Measurements from ENCODE around the gene ANTXR2.

The ANTXR2 gene

GRCh38 chr4:80086296-80086695 lies 13.3 kb upstream of the ANTXR2 start:
- in situ Hi-C loops (cut with HindIII; ENCODE audit: low sequenced_read_pairs) = no loop called here
- no peak overlapping the region for H3K4me3 ChIP-seq (ENCODE audit: low read depth, low read length)
- DNase-seq (ENCODE audit: low read depth) = no peak

GRCh38 chr4:80085081-80085480 lies 12.1 kb upstream of the ANTXR2 start:
- no peak for TF ChIP-seq CTCF (IDR thresholded peaks at IDR 0.05; ENCODE audit: low read depth, low read length, missing control alignments)

More at GRCh38 chr4:80086296-80086695, 13.3 kb upstream of the ANTXR2 start:
- no peak for TF ChIP-seq CTCF (IDR thresholded peaks at IDR 0.05; ENCODE audit: low read depth, low read length, missing control alignments)

GRCh38 chr4:80082693-80083092 lies 9.7 kb upstream of the ANTXR2 start:
- in situ Hi-C loops (cut with HindIII; ENCODE audit: low sequenced_read_pairs) = no loop called here
- DNase-seq (ENCODE audit: low read depth) = no peak
- no peak for TF ChIP-seq CTCF (IDR thresholded peaks at IDR 0.05; ENCODE audit: low read depth, low read length, missing control alignments)

More at GRCh38 chr4:80085081-80085480, 12.1 kb upstream of the ANTXR2 start:
- in situ Hi-C loops (cut with HindIII; ENCODE audit: low sequenced_read_pairs) = no loop called here
- no peak overlapping the region for H3K4me3 ChIP-seq (ENCODE audit: low read depth, low read length)
- no peak for DNase-seq (ENCODE audit: low read depth)

GRCh38 chr4:80081566-80081965 lies 8.5 kb upstream of the ANTXR2 start:
- in situ Hi-C loops (cut with HindIII; ENCODE audit: low sequenced_read_pairs) = no loop called here
- DNase-seq (ENCODE audit: low read depth) = no peak
- H3K4me3 ChIP-seq (ENCODE audit: low read depth, low read length) = no peak overlapping the region
- TF ChIP-seq CTCF (IDR thresholded peaks at IDR 0.05; ENCODE audit: low read depth, low read length, missing control alignments) = no peak

More at GRCh38 chr4:80082693-80083092, 9.7 kb upstream of the ANTXR2 start:
- no peak overlapping the region for H3K4me3 ChIP-seq (ENCODE audit: low read depth, low read length)

GRCh38 chr4:80079255-80079923 lies 6.4 kb upstream of the ANTXR2 start:
- no peak overlapping the region for H3K4me3 ChIP-seq (ENCODE audit: low read depth, low read length)
- in situ Hi-C loops (cut with HindIII; ENCODE audit: low sequenced_read_pairs) = no loop called here
- no peak for DNase-seq (ENCODE audit: low read depth)
- no peak for TF ChIP-seq CTCF (IDR thresholded peaks at IDR 0.05; ENCODE audit: low read depth, low read length, missing control alignments)

GRCh38 chr4:80078346-80079092 lies 5.5 kb upstream of the ANTXR2 start:
- no peak overlapping the region for H3K4me3 ChIP-seq (ENCODE audit: low read depth, low read length)
- TF ChIP-seq CTCF (IDR thresholded peaks at IDR 0.05; ENCODE audit: low read depth, low read length, missing control alignments) = no peak
- no peak for DNase-seq (ENCODE audit: low read depth)
- in situ Hi-C loops (cut with HindIII; ENCODE audit: low sequenced_read_pairs) = no loop called here

All from astrocyte of the cerebellum (primary cell).